ENCODE measurements around the gene TSPYL1. TPM values are rescaled to one million over a fixed set of nuclear protein-coding genes. Genes with fewer than 3 reads are reported as not detected.
A peak's percentile ranks its signal among the peaks of the same experiment; 100 is the strongest.

Gene TSPYL1
- total RNA-seq, 4 donors from 2014 or later, result 17.4 to 94.9 (median 57.7) TPM

DNA sequence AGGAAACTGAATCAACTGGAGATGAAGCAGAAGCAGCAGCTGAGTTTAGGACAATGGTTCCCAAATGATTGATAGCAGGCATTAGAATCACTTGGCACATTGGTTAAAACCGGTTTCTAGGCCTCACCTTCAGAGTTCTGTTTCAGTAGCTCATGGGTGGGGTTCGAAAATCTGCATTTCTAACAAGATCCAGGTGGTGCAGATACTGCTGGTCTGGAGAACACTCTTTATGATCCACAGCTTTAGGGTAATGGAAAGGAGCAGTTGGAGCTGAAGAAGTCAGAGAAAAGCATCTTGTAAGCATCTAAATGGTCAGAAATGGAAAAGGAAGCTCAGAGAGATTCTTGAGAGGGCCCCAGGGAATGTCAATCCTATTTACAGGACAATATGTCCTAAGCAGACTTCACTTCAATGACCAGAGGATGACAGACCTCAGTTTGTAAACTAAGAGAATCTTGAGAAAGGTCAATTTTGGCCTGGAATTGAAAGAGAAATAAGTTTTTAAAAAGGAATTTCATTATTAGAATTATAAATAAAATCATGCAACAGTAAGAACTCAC is 8.5 kb downstream of the TSPYL1 start:
- Histone ChIP-seq H3K4me3 (no peak overlapping the region), H3K4me1 (peaks cover 0 to 6% of the 10 kb centered on the region in 2 donors), H3K27me3 (no peaks in the 10 kb centered on the region), H3K9me3 (no peaks in the 10 kb centered on the region), H3K27ac (no peak overlapping the region), H3K36me3 (no peaks in the 10 kb centered on the region)
- TF ChIP-seq POLR2A (IDR thresholded peaks at IDR 0.05), result no peak
- TF ChIP-seq, protein P1, sequence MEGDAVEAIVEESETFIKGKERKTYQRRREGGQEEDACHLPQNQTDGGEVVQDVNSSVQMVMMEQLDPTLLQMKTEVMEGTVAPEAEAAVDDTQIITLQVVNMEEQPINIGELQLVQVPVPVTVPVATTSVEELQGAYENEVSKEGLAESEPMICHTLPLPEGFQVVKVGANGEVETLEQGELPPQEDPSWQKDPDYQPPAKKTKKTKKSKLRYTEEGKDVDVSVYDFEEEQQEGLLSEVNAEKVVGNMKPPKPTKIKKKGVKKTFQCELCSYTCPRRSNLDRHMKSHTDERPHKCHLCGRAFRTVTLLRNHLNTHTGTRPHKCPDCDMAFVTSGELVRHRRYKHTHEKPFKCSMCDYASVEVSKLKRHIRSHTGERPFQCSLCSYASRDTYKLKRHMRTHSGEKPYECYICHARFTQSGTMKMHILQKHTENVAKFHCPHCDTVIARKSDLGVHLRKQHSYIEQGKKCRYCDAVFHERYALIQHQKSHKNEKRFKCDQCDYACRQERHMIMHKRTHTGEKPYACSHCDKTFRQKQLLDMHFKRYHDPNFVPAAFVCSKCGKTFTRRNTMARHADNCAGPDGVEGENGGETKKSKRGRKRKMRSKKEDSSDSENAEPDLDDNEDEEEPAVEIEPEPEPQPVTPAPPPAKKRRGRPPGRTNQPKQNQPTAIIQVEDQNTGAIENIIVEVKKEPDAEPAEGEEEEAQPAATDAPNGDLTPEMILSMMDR (IDR thresholded peaks at IDR 0.05), result no peak
- DNase-seq, result no peak
- intact Hi-C loops (cut with DNase I; ENCODE audit: low total_unique reads), result no loop called here

DNA sequence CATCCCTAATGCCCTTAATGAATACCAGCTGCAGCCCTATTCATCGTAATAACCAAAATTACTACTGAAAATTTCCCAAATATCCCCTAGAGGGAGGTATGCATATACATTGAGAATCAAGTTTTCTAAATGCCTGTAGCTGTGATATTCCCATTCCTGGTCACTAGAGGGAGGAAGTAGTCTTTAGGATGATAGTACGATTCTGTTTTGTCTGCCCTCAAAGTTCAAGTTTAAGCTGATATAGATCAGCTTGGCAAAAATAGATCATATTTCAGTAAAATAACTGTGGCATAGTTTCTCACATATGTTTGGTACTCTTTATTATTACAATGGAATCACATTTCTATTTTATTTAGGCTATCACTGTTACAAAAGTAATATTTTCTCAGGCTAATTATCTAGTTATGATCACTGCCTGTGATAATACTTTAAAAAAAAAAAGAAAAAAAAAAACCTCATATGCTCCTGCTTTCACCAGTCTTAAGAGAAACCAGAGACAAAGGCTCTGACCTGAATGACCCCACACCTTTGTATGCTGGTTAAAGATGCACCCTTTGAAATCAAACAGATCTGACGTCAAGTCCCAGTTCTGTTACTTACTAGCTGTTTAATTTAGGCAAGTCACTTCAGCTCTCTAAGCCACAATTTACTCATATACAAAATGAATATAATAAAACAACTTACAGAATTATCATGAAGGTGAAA is 11.0 kb downstream of the TSPYL1 start:
- no peak overlapping the region for H3K27ac ChIP-seq
- no peaks in the 10 kb centered on the region for H3K4me1 ChIP-seq
- no peaks in the 10 kb centered on the region for H3K9me3 ChIP-seq
- no peak overlapping the region for H3K4me3 ChIP-seq
- intact Hi-C loops (cut with DNase I; ENCODE audit: low total_unique reads), result no loop called here
- no peaks in the 10 kb centered on the region for H3K36me3 ChIP-seq
- no peak for DNase-seq
- TF ChIP-seq POLR2A (IDR thresholded peaks at IDR 0.05), result no peak
- TF ChIP-seq, protein P1 (IDR thresholded peaks at IDR 0.05), result peak; percentile 52 to 74 (median 60)
- H3K27me3 ChIP-seq, result no peaks in the 10 kb centered on the region

DNA sequence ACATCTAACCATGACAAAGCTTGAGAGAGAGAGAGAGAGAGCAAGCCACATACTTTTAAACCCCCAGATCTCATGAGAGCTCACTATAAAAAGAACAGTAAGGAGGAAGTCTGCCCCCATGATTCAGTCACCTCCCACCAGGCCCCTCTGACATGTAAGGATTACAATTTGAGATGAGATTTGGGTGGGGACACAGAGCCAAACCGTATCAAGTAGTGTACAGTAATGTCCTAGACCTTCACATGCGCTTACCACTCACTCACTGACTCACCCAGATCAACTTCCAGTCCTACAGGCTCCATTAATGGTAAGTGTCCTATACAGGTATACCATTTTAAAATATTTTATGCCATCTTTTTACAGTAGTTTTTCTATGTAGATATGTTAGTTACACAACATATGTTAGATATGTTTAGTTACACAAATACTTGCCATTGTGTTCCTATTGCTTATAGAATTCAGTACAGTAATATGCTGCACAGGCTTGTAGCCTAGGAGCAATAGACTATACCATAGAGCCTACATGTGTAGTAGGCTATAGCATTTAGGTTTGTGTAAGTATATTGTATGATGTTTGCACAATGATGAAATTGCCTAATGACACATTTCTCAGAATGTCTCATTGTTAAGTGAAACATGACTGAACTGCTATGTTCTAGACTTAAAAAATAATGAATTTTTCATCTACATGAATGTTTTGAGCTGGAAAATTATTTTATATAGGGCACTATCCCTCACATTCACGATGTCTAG is 11.7 kb downstream of the TSPYL1 start:
- H3K27me3 ChIP-seq, result no peaks in the 10 kb centered on the region
- no peak for DNase-seq
- no peaks in the 10 kb centered on the region for H3K4me1 ChIP-seq
- no peak overlapping the region for H3K4me3 ChIP-seq
- H3K36me3 ChIP-seq, result no peaks in the 10 kb centered on the region
- no peaks in the 10 kb centered on the region for H3K9me3 ChIP-seq
- H3K27ac ChIP-seq, result no peak overlapping the region
- intact Hi-C loops (cut with DNase I; ENCODE audit: low total_unique reads), result no loop called here
- TF ChIP-seq, protein P1 (IDR thresholded peaks at IDR 0.05), result no peak
- TF ChIP-seq POLR2A (IDR thresholded peaks at IDR 0.05), result no peak

DNA sequence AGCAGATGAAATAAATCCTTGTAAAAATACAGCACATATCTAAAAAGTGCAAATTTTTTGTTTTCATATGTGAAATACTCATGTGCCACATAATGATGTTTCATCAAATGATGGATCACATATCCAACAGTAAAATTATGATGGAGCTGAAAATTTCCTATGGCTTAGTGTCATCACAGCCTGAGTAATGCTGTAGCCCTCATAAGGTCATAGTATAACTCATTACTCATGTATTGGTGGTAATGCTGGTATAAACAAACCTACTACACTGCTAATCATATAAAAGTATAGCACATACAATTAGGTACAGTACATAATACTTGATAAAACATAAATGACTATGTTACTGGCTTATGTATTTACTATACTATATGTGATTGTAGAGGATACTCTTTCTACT is 12.9 kb downstream of the TSPYL1 start:
- intact Hi-C loops (cut with DNase I; ENCODE audit: low total_unique reads), result no loop called here
- no peaks in the 10 kb centered on the region for H3K9me3 ChIP-seq

More for the DNA sequence above, 12.9 kb downstream of the TSPYL1 start:
- no peaks in the 10 kb centered on the region for H3K4me1 ChIP-seq
- H3K27me3 ChIP-seq, result no peaks in the 10 kb centered on the region
- no peak overlapping the region for H3K27ac ChIP-seq
- TF ChIP-seq, protein P1 (IDR thresholded peaks at IDR 0.05), result no peak
- TF ChIP-seq POLR2A (IDR thresholded peaks at IDR 0.05), result no peak
- H3K36me3 ChIP-seq, result no peaks in the 10 kb centered on the region
- H3K4me3 ChIP-seq, result no peak overlapping the region
- DNase-seq, result no peak

Data from uterus (tissue), 4 donors.